Parathyroid adenoma (tissue), 2 donors: Measurements from ENCODE around the gene SP140L.
A peak's percentile ranks its signal among the peaks of the same experiment; 100 is the strongest.

Experiments
- H2AFZ ChIP-seq: fragments of 300-600 bp; sonication (generic); one replicate; pipeline ENCODE4 v1.7.0; 2017; ENCODE audit warnings: antibody characterized with exemption, mild to moderate bottlenecking
- H3K27ac ChIP-seq: fragments of 300-600 bp; sonication (generic); one replicate; pipeline ENCODE4 v1.7.0; 2017
- H3K27me3 ChIP-seq: fragments of 300-600 bp; sonication (generic); one replicate; pipeline ENCODE4 v1.7.0; 2017; ENCODE audit warnings: low read length; ENCODE audit not compliant: control insufficient read depth, insufficient read depth
- H3K36me3 ChIP-seq: fragments of 300-600 bp; sonication (generic); one replicate; pipeline ENCODE4 v1.7.0; 2017; ENCODE audit warnings: low read length; ENCODE audit not compliant: control insufficient read depth, insufficient read depth
- H3K4me1 ChIP-seq: fragments of 300-600 bp; sonication (generic); one replicate; pipeline ENCODE4 v1.7.0; 2017; ENCODE audit warnings: control low read depth
- H3K4me2 ChIP-seq: fragments of 300-600 bp; sonication (generic); one replicate; pipeline ENCODE4 v1.7.0; 2017; ENCODE audit warnings: low read length
- H3K4me3 ChIP-seq: fragments of 300-600 bp; sonication (generic); one replicate; pipeline ENCODE4 v1.7.0; 2017; ENCODE audit warnings: low read depth, low read length
- H3K79me2 ChIP-seq: fragments of 300-600 bp; sonication (generic); one replicate; pipeline ENCODE4 v1.7.0; 2017; ENCODE audit warnings: control low read depth
- H3K9ac ChIP-seq: fragments of 300-600 bp; sonication (generic); one replicate; pipeline ENCODE4 v1.7.0; 2017; ENCODE audit warnings: mild to moderate bottlenecking
- H3K9me3 ChIP-seq: fragments of 300-600 bp; sonication (generic); one replicate; pipeline ENCODE4 v1.7.0; 2017; ENCODE audit warnings: low read length; ENCODE audit not compliant: control insufficient read depth
- CTCF ChIP-seq: fragments of 300-600 bp; sonication (generic); IDR thresholded peaks from one replicate; pipeline ENCODE4 v1.7.0; 2017; ENCODE audit warnings: antibody characterized with exemption, mild to moderate bottlenecking
- donor health status: primary hyperparathyroidism.

The SP140L gene

GRCh38 chr2:230323385-230324106, 3.4 kb upstream of the SP140L start:
- Histone ChIP-seq H3K4me2 (no peak overlapping the region), H3K4me3 (no peak overlapping the region), H3K27me3 (no peaks in the 10 kb centered on the region), H2AFZ (no peak overlapping the region), H3K27ac (no peak overlapping the region), H3K79me2 (no peaks in the 10 kb centered on the region), H3K4me1 (no peaks in the 10 kb centered on the region), H3K36me3 (no peaks in the 10 kb centered on the region), H3K9ac (no peak overlapping the region), H3K9me3 (no peaks in the 10 kb centered on the region)
- no peak for TF ChIP-seq CTCF

- Histone ChIP-seq H2AFZ (peak overlapping the region; percentile 2), H3K9me3 (no peaks in the 10 kb centered on the region)
Measured at GRCh38 chr2:230324503-230324902, 2.5 kb upstream of the SP140L start.

DNA sequence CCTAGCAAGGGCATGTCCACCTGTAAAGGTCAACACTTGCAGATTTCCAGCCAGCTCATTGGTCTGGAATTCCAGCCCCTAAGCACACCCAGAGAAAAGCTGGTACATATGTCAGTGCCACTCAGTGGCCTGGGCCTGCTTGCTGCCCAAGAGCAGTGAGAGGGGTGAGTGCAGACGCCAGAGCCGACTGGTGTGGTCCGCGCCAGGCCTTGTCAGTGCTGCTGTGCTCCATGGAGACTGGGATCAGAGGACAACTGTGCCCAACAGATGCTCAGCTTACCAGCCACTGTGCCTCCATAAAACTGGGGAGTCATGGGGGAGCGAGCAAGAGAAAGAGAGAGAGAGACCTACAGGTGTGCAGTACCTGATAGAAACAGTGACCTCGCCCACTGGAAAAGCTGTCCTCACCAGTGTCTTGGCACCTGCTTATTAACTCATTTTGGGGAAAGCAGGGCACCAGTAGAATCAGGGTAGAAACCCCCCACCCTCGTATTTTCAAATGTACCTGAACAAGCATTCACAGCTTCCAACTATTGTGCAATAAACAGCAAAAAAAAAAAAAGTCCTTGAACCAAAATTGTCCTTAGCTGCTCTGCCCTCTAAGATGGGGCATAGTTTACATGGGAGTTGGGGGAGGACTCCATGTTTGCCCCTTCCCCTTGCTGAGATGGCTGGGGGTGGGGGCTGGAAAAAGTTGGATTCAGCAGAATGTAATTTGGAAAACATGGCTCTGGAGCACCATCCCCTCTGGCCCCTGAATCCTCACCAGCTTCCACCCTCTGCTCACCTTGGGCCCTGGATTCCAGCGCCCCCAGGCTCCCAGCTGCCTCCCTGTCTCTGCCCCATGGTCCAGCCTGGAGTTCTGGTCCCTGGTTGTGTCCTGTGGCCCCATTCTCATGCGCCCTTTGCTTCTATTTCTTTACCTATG, 1.4 kb upstream of the SP140L start:
- Histone ChIP-seq H3K36me3 (no peaks in the 10 kb centered on the region), H3K4me1 (no peaks in the 10 kb centered on the region)

More at GRCh38 chr2:230324503-230324902, 2.5 kb upstream of the SP140L start:
- H3K9ac ChIP-seq, result no peak overlapping the region
- no peak overlapping the region for H3K4me3 ChIP-seq
- H3K4me2 ChIP-seq, result no peak overlapping the region
- H3K4me1 ChIP-seq, result no peaks in the 10 kb centered on the region
- H3K36me3 ChIP-seq, result no peaks in the 10 kb centered on the region
- no peaks in the 10 kb centered on the region for H3K27me3 ChIP-seq
- H3K27ac ChIP-seq, result no peak overlapping the region
- TF ChIP-seq CTCF, result no peak
- H3K79me2 ChIP-seq, result no peaks in the 10 kb centered on the region

GRCh38 chr2:230327418-230328154, 593 bp downstream of the SP140L start:
- Histone ChIP-seq H2AFZ (peak overlapping the region; percentile 87), H3K36me3 (no peaks in the 10 kb centered on the region), H3K9me3 (no peaks in the 10 kb centered on the region), H3K27ac (peak overlapping the region; percentile 61), H3K27me3 (no peaks in the 10 kb centered on the region), H3K4me2 (peak overlapping the region; percentile 44), H3K9ac (no peak overlapping the region), H3K4me1 (no peaks in the 10 kb centered on the region), H3K79me2 (no peaks in the 10 kb centered on the region), H3K4me3 (peak overlapping the region; percentile 42)
- no peak for TF ChIP-seq CTCF

More for the DNA sequence above, 1.4 kb upstream of the SP140L start:
- Histone ChIP-seq H3K9ac (no peak overlapping the region), H2AFZ (peak overlapping the region; percentile 22), H3K9me3 (no peaks in the 10 kb centered on the region), H3K79me2 (no peaks in the 10 kb centered on the region), H3K27ac (no peak overlapping the region), H3K4me3 (no peak overlapping the region), H3K4me2 (no peak overlapping the region), H3K27me3 (no peaks in the 10 kb centered on the region)
- no peak for TF ChIP-seq CTCF
